Measurements from ENCODE around the gene BIRC3. TPM values are rescaled to one million over a fixed set of nuclear protein-coding genes. Genes with fewer than 3 reads are reported as not detected.
"Not testable (repeated sequence)": the region's sequence is repeated elsewhere in the genome, so short reads cannot be mapped to it uniquely, and the experiment has no call there.

Gene BIRC3
- total RNA-seq, 3 donors from 2014 or later: 77.2 to 105 (median 92.4) TPM

DNA sequence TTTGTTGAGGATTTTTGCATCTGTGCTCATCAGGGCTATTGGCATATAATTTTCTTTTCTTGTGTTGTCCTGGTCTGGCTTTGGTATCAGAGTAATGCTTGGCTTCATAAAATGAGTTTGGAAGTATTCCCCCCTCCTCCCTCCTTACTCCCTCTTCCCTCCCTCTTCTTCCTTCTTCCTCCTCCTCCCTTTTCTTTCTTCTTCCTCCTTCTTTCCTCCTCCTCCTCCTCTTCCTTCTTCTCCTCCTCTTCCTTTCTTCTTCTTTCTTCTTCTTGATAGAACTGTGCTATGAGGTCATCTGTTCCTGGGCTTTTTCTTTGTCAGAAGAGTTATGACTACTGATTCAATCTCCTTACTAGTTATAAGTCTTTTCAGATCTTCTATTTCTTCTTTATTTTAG lies 39.8 kb downstream of the BIRC3 start:
- ATAC-seq: no peak
- H3K36me3 Mint-ChIP-seq (ENCODE audit: insufficient read depth): peaks cover 59% of the 10 kb centered on the region
- H3K9me3 Mint-ChIP-seq: peaks cover 11% of the 10 kb centered on the region
- H3K4me3 Mint-ChIP-seq: no peak overlapping the region
- H3K4me1 Mint-ChIP-seq (ENCODE audit: low read depth): peaks cover 46% of the 10 kb centered on the region
- no peak for DNase-seq
- H3K27me3 Mint-ChIP-seq (ENCODE audit: low read depth): no peaks in the 10 kb centered on the region

DNA sequence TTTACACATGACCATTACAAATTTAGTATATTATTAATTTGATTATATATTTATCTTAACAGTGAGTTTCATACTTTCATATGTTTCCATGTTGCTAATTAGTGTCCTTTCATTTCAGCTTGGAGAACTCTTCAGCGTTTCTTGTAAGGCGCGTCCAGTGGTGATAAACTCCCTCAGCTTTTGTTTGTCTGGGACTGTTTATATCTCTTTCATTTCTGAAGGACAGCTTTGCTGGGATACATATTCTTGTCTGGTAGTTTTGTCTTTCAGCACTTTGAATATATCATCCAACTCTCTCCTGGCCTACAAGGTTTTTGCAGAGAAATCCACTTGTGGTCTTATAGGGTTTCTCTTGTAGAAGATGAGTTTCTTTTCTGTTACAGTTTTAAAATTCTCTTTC lies 42.1 kb downstream of the BIRC3 start:
- peaks cover 11% of the 10 kb centered on the region for H3K9me3 Mint-ChIP-seq
- DNase-seq (no peak), ATAC-seq (no peak)
- no peaks in the 10 kb centered on the region for H3K27me3 Mint-ChIP-seq (ENCODE audit: low read depth)
- peaks cover 54% of the 10 kb centered on the region for H3K4me1 Mint-ChIP-seq (ENCODE audit: low read depth)
- no peak overlapping the region for H3K4me3 Mint-ChIP-seq
- H3K36me3 Mint-ChIP-seq (ENCODE audit: insufficient read depth): peaks cover 57% of the 10 kb centered on the region

DNA sequence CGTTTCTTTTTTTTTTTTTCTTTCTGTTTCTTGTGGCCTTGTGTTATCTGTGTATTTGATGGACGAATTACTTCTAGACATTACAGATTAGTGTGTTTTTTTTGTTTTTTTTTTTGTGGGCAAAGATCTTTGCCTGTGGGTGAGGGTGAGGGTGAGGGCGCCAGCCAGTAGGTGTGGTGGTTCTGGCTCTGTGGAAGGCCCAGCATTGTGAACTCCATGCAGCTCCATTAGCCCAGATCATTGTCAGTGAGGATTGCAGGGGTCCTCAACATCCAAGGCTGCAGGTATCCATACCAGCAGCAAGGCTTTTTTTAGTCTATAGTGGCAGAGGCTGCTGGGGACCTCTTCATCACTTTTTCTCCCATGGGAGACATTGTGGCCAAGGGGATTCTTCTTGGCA lies 43.4 kb downstream of the BIRC3 start:
- peaks cover 54% of the 10 kb centered on the region for H3K4me1 Mint-ChIP-seq (ENCODE audit: low read depth)
- peaks cover 56% of the 10 kb centered on the region for H3K36me3 Mint-ChIP-seq (ENCODE audit: insufficient read depth)
- DNase-seq (no peak), ATAC-seq (peak in 1 of 2 donors; percentile 42)
- peaks cover 11% of the 10 kb centered on the region for H3K9me3 Mint-ChIP-seq
- peaks cover 2% of the 10 kb centered on the region for H3K27me3 Mint-ChIP-seq (ENCODE audit: low read depth)
- peak overlapping the region; percentile 49 for H3K4me3 Mint-ChIP-seq

DNA sequence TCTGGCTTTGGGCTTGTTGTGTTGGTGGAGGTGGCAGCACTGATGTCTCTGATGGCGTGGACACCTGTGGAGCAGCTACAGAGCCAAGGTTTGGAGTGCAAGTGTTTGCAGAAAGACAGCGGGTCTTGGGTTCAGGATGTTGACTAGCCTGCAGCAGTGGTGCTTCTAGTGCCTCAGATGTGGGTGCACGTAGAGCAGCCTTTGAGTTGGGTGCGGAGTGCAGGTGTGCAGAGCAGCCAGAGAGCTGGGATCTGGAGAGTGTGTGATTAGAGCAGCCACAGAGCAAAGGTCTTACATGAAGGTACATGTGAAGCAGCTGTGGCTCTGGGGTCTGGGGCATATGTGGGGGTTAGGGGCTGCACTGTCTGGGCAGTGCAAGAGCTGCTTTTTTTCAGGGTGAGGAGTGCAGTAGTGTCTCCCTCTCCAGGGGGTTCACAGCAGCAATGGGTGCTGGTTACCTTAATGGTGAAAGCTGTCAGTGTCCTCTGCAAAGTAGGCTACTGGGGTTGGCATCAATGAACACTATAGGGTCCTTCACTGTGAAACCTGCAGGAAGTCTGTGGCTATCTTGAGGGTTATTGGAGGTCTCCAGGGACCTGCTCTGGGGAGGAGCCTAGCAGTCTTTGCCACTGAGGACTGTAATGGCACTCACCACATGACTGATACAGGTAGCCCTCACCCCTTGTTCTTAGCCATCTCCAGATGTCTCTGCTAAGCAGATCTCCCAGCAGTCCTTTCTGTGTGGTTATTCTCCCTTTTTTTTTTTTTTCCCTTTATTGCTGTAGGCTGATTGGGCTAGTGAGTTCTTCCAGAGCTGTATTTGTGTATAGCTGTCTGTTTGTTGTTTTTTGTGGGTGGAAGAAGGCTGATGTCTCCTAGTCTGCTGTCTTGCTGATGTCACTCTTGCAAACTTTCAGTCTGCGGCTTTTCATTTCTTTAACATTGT lies 44.1 kb downstream of the BIRC3 start:
- peak; percentile 69 to 72 for ATAC-seq
- peak; percentile 23 for DNase-seq
- Mint-ChIP-seq H3K4me3 (peak overlapping the region; percentile 49), H3K36me3 (ENCODE audit: insufficient read depth) (peaks cover 58% of the 10 kb centered on the region), H3K9me3 (peaks cover 11% of the 10 kb centered on the region), H3K27me3 (ENCODE audit: low read depth) (peaks cover 2% of the 10 kb centered on the region), H3K4me1 (ENCODE audit: low read depth) (peaks cover 52% of the 10 kb centered on the region)

DNA sequence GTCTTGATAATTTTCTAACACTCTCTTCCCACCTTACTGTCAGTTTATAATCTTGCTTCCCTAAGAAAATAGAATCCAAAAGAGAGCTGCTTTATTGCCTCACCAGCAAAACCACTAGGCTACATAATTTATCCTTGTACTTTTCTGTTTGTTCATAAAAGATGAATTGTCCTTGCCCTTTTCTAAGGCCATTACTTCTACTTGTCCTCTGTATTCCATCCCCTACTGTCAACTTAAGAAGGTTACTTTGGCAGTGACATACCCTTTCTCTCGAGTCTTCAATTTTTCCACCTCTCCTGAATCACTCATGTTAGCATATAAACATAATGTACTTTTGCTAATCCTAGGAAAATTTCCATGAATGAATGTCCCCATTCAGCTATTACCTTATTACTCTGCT lies 47.7 kb downstream of the BIRC3 start:
- H3K36me3 Mint-ChIP-seq (ENCODE audit: insufficient read depth): peaks cover 53% of the 10 kb centered on the region
- peaks cover 2% of the 10 kb centered on the region for H3K27me3 Mint-ChIP-seq (ENCODE audit: low read depth)
- H3K4me3 Mint-ChIP-seq: no peak overlapping the region
- H3K4me1 Mint-ChIP-seq (ENCODE audit: low read depth): peaks cover 53% of the 10 kb centered on the region
- no peak for ATAC-seq
- DNase-seq: no peak
- peaks cover 6% of the 10 kb centered on the region for H3K9me3 Mint-ChIP-seq

DNA sequence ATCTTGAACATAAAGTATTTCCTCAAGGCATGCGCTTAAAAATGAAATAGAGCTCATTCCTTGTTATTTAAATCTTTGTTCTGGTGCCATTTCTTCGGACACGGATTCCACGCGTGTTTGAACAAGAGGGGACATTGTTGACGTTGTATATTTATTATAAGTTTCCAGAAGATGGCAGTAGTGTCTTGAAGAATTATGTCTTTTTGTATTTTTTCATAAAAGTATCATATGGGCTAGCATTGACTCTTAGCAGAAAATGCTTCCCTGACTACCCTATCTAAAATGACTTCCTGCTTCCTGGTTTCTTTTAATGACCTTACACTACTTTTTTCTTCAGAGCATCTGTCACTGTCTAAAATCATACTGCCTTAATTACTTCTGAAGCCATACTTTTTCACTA lies 50.1 kb downstream of the BIRC3 start:
- Mint-ChIP-seq H3K36me3 (ENCODE audit: insufficient read depth) (peaks cover 42% of the 10 kb centered on the region), H3K4me1 (ENCODE audit: low read depth) (peaks cover 38% of the 10 kb centered on the region), H3K4me3 (no peak overlapping the region), H3K27me3 (ENCODE audit: low read depth) (peaks cover 2% of the 10 kb centered on the region), H3K9me3 (no peaks in the 10 kb centered on the region)
- DNase-seq (no peak), ATAC-seq (peak; percentile 46 to 57)

DNA sequence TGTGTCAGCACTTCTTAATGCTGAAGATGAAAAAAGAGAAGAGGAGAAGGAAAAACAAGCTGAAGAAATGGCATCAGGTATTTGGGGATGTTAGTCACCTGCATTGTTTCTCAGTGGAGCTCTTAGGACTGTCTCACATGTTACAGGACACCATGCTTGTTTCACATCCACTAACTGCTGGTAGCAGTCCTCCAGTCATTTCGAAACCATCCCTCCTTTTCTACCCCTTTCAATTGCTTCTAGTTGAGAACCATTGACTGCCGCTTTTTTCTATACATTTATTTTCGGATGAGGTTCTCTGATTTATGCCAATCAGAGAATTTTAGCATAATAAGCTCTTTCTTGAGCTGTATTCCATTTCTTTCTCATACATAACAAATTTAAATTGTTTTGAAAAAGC lies 51.2 kb downstream of the BIRC3 start:
- Mint-ChIP-seq H3K4me3 (no peak overlapping the region), H3K27me3 (ENCODE audit: low read depth) (peaks cover 2% of the 10 kb centered on the region), H3K9me3 (no peaks in the 10 kb centered on the region), H3K4me1 (ENCODE audit: low read depth) (peaks cover 33% of the 10 kb centered on the region), H3K36me3 (ENCODE audit: insufficient read depth) (peaks cover 40% of the 10 kb centered on the region)
- ATAC-seq (peak; percentile 80 to 82), DNase-seq (no peak)

DNA sequence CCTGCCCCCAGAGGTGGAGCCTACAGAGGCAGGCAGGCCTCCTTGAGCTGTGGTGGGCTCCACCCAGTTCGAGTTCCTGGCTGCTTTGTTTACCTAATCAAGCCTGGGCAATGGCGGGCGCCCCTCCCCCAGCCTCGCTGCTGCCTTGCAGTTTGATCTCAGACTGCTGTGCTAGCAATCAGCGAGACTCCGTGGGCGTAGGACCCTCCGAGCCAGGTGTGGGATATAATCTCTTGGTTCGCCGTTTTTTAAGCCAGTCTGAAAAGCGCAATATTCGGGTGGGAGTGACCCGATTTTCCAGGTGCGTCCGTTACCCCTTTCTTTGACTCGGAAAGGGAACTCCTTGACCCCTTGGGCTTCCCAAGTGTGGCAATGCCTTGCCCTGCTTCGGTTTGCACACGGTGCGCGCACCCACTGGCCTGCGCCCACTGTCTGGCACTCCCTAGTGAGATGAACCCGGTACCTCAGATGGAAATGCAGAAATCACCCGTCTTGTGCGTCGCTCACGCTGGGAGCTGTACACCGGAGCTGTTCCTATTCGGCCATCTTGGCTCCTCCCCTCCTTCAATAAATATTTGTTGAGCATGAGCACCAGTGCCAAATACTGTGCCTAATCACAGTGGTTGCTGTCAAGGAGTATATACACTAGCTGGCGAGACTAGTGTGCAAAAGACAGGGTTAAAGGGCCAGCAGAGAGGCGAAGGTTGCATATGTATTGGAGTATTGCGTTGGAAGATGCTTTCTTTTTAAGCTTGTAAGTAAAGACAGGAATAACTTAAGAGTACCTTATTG lies 57.5 kb downstream of the BIRC3 start:
- Mint-ChIP-seq H3K36me3 (ENCODE audit: insufficient read depth) (peaks cover 31% of the 10 kb centered on the region), H3K4me1 (ENCODE audit: low read depth) (peaks cover 27% of the 10 kb centered on the region)
- not testable (repeated sequence) for DNase-seq; H3K27me3 Mint-ChIP-seq (ENCODE audit: low read depth); H3K9me3 Mint-ChIP-seq; ATAC-seq; H3K4me3 Mint-ChIP-seq

DNA sequence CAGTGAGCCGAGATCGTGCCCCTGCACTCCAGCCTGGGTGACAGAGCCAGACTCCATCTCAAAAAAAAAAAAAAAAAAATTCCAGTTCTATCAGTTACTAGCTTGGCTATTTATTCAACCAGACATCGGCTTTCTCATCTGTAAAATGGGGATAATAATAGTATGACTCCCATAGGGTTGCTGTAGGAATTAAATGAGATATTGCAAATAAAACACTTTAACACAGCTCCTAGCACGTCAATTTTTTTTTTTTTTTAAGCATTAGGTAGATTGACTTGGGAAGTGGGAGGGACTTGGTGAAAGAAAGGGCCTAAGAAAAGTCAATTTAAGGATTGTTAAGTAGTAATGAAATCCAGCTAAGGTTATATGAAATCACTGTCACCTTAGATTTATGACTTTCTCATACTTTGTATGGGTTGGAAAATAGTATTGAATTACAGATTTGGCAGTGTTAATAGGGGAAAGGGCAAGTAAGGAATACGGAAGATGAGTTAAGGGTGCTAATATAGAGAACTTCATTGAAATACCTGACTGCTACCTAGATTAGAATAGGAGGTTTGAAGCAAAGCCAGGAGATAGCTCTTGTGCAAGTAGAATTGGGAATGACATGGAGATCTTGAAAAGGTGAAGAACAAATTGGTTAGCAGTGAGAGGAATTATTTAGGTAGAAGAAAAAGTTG lies 58.6 kb downstream of the BIRC3 start:
- H3K4me1 Mint-ChIP-seq (ENCODE audit: low read depth): peaks cover 27% of the 10 kb centered on the region
- H3K9me3 Mint-ChIP-seq: no peaks in the 10 kb centered on the region
- peaks cover 35% of the 10 kb centered on the region for H3K36me3 Mint-ChIP-seq (ENCODE audit: insufficient read depth)
- no peaks in the 10 kb centered on the region for H3K27me3 Mint-ChIP-seq (ENCODE audit: low read depth)
- no peak for DNase-seq
- no peak overlapping the region for H3K4me3 Mint-ChIP-seq
- ATAC-seq: no peak

DNA sequence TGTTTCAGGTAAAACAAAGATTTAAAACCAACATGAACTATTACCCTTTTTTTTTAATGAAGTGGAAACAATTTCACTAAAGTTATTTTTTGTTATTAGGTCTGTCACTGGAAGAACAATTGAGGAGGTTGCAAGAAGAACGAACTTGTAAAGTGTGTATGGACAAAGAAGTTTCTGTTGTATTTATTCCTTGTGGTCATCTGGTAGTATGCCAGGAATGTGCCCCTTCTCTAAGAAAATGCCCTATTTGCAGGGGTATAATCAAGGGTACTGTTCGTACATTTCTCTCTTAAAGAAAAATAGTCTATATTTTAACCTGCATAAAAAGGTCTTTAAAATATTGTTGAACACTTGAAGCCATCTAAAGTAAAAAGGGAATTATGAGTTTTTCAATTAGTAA lies 60.6 kb downstream of the BIRC3 start:
- H3K4me3 Mint-ChIP-seq: no peak overlapping the region
- no peaks in the 10 kb centered on the region for H3K9me3 Mint-ChIP-seq
- ATAC-seq (no peak), DNase-seq (no peak)
- no peaks in the 10 kb centered on the region for H3K27me3 Mint-ChIP-seq (ENCODE audit: low read depth)
- peaks cover 24% of the 10 kb centered on the region for H3K4me1 Mint-ChIP-seq (ENCODE audit: low read depth)
- peaks cover 37% of the 10 kb centered on the region for H3K36me3 Mint-ChIP-seq (ENCODE audit: insufficient read depth)

DNA sequence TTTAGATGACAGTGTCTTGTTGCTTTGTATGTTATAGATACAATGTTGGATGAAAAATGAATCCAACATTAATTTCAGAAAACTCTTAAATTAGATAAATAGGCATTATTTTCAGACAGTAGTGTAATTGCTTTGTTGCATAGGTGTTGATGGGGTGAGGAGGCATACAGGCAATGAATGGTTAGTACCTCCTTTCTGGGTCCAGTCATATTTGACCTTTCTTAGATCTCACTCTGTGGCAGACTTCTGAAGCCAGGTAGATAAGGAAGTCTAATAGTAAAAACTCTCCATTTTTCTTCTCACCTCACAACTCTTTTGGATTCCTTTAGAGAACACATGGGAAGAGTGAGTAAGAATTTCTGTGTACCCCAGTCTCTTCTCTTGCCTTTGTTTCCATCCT lies 61.5 kb downstream of the BIRC3 start:
- peaks cover 37% of the 10 kb centered on the region for H3K36me3 Mint-ChIP-seq (ENCODE audit: insufficient read depth)
- DNase-seq (no peak), ATAC-seq (no peak)
- peaks cover 22% of the 10 kb centered on the region for H3K4me1 Mint-ChIP-seq (ENCODE audit: low read depth)
- H3K4me3 Mint-ChIP-seq: no peak overlapping the region
- no peaks in the 10 kb centered on the region for H3K9me3 Mint-ChIP-seq
- H3K27me3 Mint-ChIP-seq (ENCODE audit: low read depth): no peaks in the 10 kb centered on the region

DNA sequence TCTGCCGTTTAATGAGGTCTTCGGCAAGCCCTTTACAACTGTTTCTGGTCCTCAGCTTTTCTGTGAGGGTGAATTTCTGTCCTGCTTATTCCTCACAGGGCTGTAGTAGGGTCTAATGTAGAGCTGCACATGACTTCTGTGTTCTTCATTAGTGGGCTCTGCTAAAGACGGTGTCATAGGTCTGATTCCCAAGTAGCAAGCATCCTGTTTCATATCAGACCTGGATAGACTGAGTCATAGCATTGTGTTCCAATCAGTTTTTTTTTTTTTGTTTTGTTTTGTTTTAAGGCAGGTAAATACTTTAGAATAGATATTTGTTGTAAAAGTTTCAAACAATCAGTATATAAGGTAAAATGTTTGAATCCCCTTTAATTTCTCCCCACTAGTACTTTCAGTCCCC lies 65.1 kb downstream of the BIRC3 start:
- Mint-ChIP-seq H3K4me1 (ENCODE audit: low read depth) (peaks cover 25% of the 10 kb centered on the region), H3K9me3 (no peaks in the 10 kb centered on the region), H3K4me3 (no peak overlapping the region), H3K36me3 (ENCODE audit: insufficient read depth) (peaks cover 46% of the 10 kb centered on the region), H3K27me3 (ENCODE audit: low read depth) (no peaks in the 10 kb centered on the region)
- ATAC-seq (no peak), DNase-seq (no peak)

DNA sequence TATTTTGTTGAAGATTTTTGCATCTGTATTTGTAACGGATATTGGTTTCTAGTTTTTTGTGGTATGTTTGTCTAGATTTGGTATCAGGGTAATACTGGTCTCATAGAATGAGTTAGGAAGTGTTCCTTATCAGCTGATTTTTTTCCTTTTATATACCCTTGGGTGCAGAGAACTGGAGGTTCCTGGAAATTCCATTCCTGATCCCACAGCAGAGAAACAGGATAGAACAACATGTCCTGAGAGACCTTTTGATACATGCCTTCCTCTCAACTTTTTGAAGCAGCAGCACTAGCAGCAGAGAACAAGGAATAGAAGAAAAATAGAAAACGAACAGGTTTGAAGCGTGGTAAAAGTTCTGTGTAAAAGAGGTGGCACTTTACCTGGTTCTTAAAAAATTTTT lies 66.6 kb downstream of the BIRC3 start:
- ATAC-seq (no peak), DNase-seq (no peak)
- peaks cover 40% of the 10 kb centered on the region for H3K36me3 Mint-ChIP-seq (ENCODE audit: insufficient read depth)
- peaks cover 25% of the 10 kb centered on the region for H3K4me1 Mint-ChIP-seq (ENCODE audit: low read depth)
- no peak overlapping the region for H3K4me3 Mint-ChIP-seq
- H3K9me3 Mint-ChIP-seq: no peaks in the 10 kb centered on the region
- H3K27me3 Mint-ChIP-seq (ENCODE audit: low read depth): no peaks in the 10 kb centered on the region

DNA sequence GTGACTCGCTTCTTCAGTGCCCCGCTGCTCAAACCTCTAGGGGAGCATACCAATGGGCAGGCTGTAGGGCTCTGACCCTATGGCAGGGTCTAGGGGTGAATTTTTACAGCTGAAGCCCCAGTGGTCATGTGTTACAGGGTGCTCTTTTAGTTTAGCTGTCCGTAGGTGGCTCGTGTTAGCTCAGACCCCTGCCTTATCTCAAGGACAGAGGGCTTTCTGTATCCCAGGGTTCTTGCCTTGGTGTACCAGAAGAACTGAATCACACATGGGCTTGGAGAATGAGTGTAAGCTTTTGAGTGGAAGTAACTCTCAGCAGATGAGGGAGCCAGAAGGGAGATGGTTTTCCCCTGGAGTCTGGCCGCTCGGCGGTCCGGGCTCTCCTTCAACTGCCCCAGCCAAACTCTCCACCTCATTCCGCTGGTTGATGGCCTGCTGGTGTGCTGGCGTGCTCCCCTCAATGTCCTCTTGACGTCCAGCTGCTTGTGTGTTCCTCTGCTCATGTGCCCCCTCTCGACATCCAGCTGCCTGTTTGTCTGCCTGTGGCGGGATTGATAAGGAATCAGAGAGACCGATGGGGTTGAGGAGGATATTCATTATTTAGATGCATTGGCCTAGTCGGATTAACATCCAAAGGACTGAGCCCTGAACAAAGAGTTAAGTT lies 67.3 kb downstream of the BIRC3 start:
- DNase-seq: no peak
- peaks cover 43% of the 10 kb centered on the region for H3K36me3 Mint-ChIP-seq (ENCODE audit: insufficient read depth)

More for the DNA sequence above, 67.3 kb downstream of the BIRC3 start:
- ATAC-seq: no peak
- H3K4me1 Mint-ChIP-seq (ENCODE audit: low read depth): peaks cover 27% of the 10 kb centered on the region
- no peaks in the 10 kb centered on the region for H3K9me3 Mint-ChIP-seq
- H3K4me3 Mint-ChIP-seq: no peak overlapping the region
- H3K27me3 Mint-ChIP-seq (ENCODE audit: low read depth): no peaks in the 10 kb centered on the region
